Tibial artery (tissue), 4 donors: Measurements from ENCODE around the gene DDA1.

ENCODE experiments used
- DNase-seq, 2 donors: peaks; one replicate each; pipeline ENCODE4 v3.0.0-alpha.2; 2019
- H3K27ac ChIP-seq, 2 donors: fragments of 200-600 bp; sonication (generic) in 1 of 2; 1 replicate in 1 of 2; 2 replicates in 1 of 2; pipeline ENCODE4 v1.5.1; 2018 to 2019; ENCODE audit warnings: mild to moderate bottlenecking in 1 of 2
- H3K27me3 ChIP-seq, 2 donors: fragments of 200-600 bp; sonication (generic) in 1 of 2; one replicate each; pipeline versions ENCODE4 v1.5.1 to v1.6.0; 2016 to 2019
- H3K36me3 ChIP-seq, 3 donors: fragments of 200-600 bp; sonication (generic) in 2 of 3; one replicate each; pipeline ENCODE4 v1.5.1; 2016 to 2019; ENCODE audit warnings: mild to moderate bottlenecking in 2 of 3
- H3K4me1 ChIP-seq, 4 donors: fragments of 200-600 bp; sonication (generic) in 2 of 4; 1 replicate in 3 of 4; 2 replicates in 1 of 4; pipeline ENCODE4 v1.5.1; 2016 to 2019
- H3K4me3 ChIP-seq, 2 donors: fragments of 200-600 bp; sonication (generic) in 1 of 2; 1 replicate in 1 of 2; 2 replicates in 1 of 2; pipeline ENCODE4 v1.5.1; 2018 to 2019; ENCODE audit warnings: mild to moderate bottlenecking in 2 of 2
- H3K9me3 ChIP-seq, 3 donors: fragments of 200-600 bp; sonication (generic) in 1 of 3; one replicate each; pipeline ENCODE4 v1.5.1; 2016 to 2019
- CTCF ChIP-seq, 2 experiments: fragments of 200-600 bp in 1 of 2; fragments of 450-650 bp in 1 of 2; IDR thresholded peaks; one replicate each; pipeline ENCODE4 v1.5.1; 2017 to 2019; ENCODE audit warnings: antibody characterized with exemption in 2 of 2, mild to moderate bottlenecking in 1 of 2, moderate library complexity in 1 of 2
- intact Hi-C: fragments of 100-400 bp; cut with DNase I; formaldehyde crosslinking; loops from one replicate; pipeline ENCODE4 v1.15.0; 2023; ENCODE audit warnings: low total_unique reads

Gene DDA1

GRCh38 chr19:17325133-17325532 is 15.8 kb downstream of the DDA1 start:
- no peaks in the 10 kb centered on the region for H3K9me3 ChIP-seq

GRCh38 chr19:17325881-17326594 is 16.7 kb downstream of the DDA1 start:
- intact Hi-C loops = no loop called here
- peaks cover 0 to 70% (median 52%) of the 10 kb centered on the region in 4 donors for H3K4me1 ChIP-seq
- peak; percentile 86 to 92 for DNase-seq

More at GRCh38 chr19:17325133-17325532, 15.8 kb downstream of the DDA1 start:
- intact Hi-C loops = no loop called here
- no peak for DNase-seq
- Histone ChIP-seq H3K4me3 (no peak overlapping the region), H3K36me3 (peaks cover 13 to 33% (median 21%) of the 10 kb centered on the region in 3 donors), H3K27me3 (no peaks in the 10 kb centered on the region), H3K4me1 (peaks cover 0 to 70% (median 52%) of the 10 kb centered on the region in 4 donors), H3K27ac (peak overlapping the region; percentile 49 to 61)
- no peak for TF ChIP-seq CTCF (IDR thresholded peaks at IDR 0.05)

GRCh38 chr19:17326595-17326966 is 17.2 kb downstream of the DDA1 start:
- peaks cover 1 to 27% (median 8%) of the 10 kb centered on the region in 3 donors for H3K36me3 ChIP-seq
- no peak overlapping the region for H3K4me3 ChIP-seq
- peaks cover 0 to 70% (median 52%) of the 10 kb centered on the region in 4 donors for H3K4me1 ChIP-seq
- no peak for TF ChIP-seq CTCF (IDR thresholded peaks at IDR 0.05)
- intact Hi-C loops = no loop called here
- no peaks in the 10 kb centered on the region for H3K27me3 ChIP-seq
- H3K9me3 ChIP-seq = no peaks in the 10 kb centered on the region
- no peak for DNase-seq
- peak overlapping the region; percentile 49 to 61 for H3K27ac ChIP-seq

More at GRCh38 chr19:17325881-17326594, 16.7 kb downstream of the DDA1 start:
- Histone ChIP-seq H3K27ac (peak overlapping the region; percentile 49 to 61), H3K4me3 (no peak overlapping the region), H3K9me3 (no peaks in the 10 kb centered on the region), H3K27me3 (no peaks in the 10 kb centered on the region), H3K36me3 (peaks cover 4 to 32% (median 13%) of the 10 kb centered on the region in 3 donors)
- TF ChIP-seq CTCF (IDR thresholded peaks at IDR 0.05) = no peak

- Histone ChIP-seq H3K4me3 (no peak overlapping the region), H3K27me3 (no peaks in the 10 kb centered on the region), H3K4me1 (peaks cover 0 to 70% (median 50%) of the 10 kb centered on the region in 4 donors), H3K36me3 (peaks cover 0 to 21% (median 2%) of the 10 kb centered on the region in 3 donors), H3K27ac (peak overlapping the region in 1 of 2 donors; percentile 49), H3K9me3 (no peaks in the 10 kb centered on the region)
- intact Hi-C loops = no loop called here
- no peak for DNase-seq
- no peak for TF ChIP-seq CTCF (IDR thresholded peaks at IDR 0.05)
These were observed 17.8 kb downstream of the DDA1 start for GRCh38 chr19:17327068-17327653.

GRCh38 chr19:17327654-17328516 is 18.5 kb downstream of the DDA1 start:
- intact Hi-C loops = no loop called here
- Histone ChIP-seq H3K9me3 (no peaks in the 10 kb centered on the region), H3K27me3 (no peaks in the 10 kb centered on the region), H3K27ac (peak overlapping the region in 1 of 2 donors; percentile 49), H3K4me3 (peak overlapping the region; percentile 1 to 18), H3K4me1 (peaks cover 0 to 66% (median 44%) of the 10 kb centered on the region in 4 donors), H3K36me3 (peaks cover 0 to 18% (median 0%) of the 10 kb centered on the region in 3 donors)
- DNase-seq = no peak
- TF ChIP-seq CTCF (IDR thresholded peaks at IDR 0.05) = no peak
